Mesendoderm (in vitro differentiated cells): Measurements from ENCODE around the gene CHST9.

ENCODE experiments used
- DNase-seq: peaks from one replicate; pipeline ENCODE4 v3.0.0; 2013
- H2AK5ac ChIP-seq: 2 replicates; pipeline ENCODE4 v1.6.1; 2013; ENCODE audit warnings: low read length, inconsistent platforms
- H2BK120ac ChIP-seq: 2 replicates; pipeline ENCODE4 v1.6.1; 2013; ENCODE audit warnings: low read depth, mild to moderate bottlenecking, low read length, moderate library complexity, mixed read lengths
- H2BK15ac ChIP-seq: replicated peaks from 2 replicates; pipeline ENCODE4 v1.6.1; 2013; ENCODE audit warnings: low read depth, mild to moderate bottlenecking, moderate library complexity
- H2BK5ac ChIP-seq: 2 replicates; pipeline ENCODE4 v1.6.1; 2013; ENCODE audit warnings: low read length, inconsistent platforms
- H3K18ac ChIP-seq: 2 replicates; pipeline ENCODE4 v1.6.1; 2013; ENCODE audit warnings: mild to moderate bottlenecking, low read length, mixed read lengths
- H3K23ac ChIP-seq: one replicate; pipeline ENCODE4 v1.6.1; 2013; ENCODE audit warnings: low read length
- H3K27ac ChIP-seq: 2 replicates; pipeline ENCODE4 v1.5.1; 2013; ENCODE audit warnings: low read depth, mild to moderate bottlenecking, inconsistent platforms, low read length, moderate library complexity
- H3K27me3 ChIP-seq: 2 replicates; pipeline ENCODE4 v1.6.1; 2013; ENCODE audit warnings: low read length, control low read depth, mild to moderate bottlenecking, inconsistent platforms; ENCODE audit not compliant: insufficient read depth, poor library complexity
- H3K36me3 ChIP-seq: 2 replicates; pipeline ENCODE4 v1.6.1; 2013; ENCODE audit warnings: low read length, inconsistent platforms; ENCODE audit not compliant: control insufficient read depth, insufficient read depth
- H3K4ac ChIP-seq: one replicate; pipeline ENCODE4 v1.6.1; 2013; ENCODE audit warnings: low read depth, mild to moderate bottlenecking, low read length, moderate library complexity
- H3K4me1 ChIP-seq: 2 replicates; pipeline ENCODE4 v1.6.1; 2013; ENCODE audit warnings: low read depth, low read length, inconsistent platforms; ENCODE audit not compliant: control insufficient read depth
- H3K4me2 ChIP-seq: 2 replicates; pipeline ENCODE4 v1.6.1; 2013; ENCODE audit warnings: low read length
- H3K4me3 ChIP-seq: 2 replicates; pipeline ENCODE4 v1.5.1; 2013; ENCODE audit warnings: mild to moderate bottlenecking, low read length
- H3K56ac ChIP-seq: one replicate; pipeline ENCODE4 v1.6.1; 2013; ENCODE audit warnings: low read length
- H3K79me1 ChIP-seq: 2 replicates; pipeline ENCODE4 v1.6.1; 2013; ENCODE audit warnings: low read length, inconsistent platforms
- H3K79me2 ChIP-seq: 2 replicates; pipeline ENCODE4 v1.6.1; 2013; ENCODE audit warnings: mild to moderate bottlenecking, low read length; ENCODE audit not compliant: control insufficient read depth, insufficient read depth
- H3K9ac ChIP-seq: 2 replicates; pipeline ENCODE4 v1.6.1; 2013; ENCODE audit warnings: low read length, inconsistent platforms
- H4K5ac ChIP-seq: one replicate; pipeline ENCODE4 v1.6.1; 2013; ENCODE audit warnings: low read length
- H4K8ac ChIP-seq: one replicate; pipeline ENCODE4 v1.6.1; 2013; ENCODE audit warnings: low read depth, mild to moderate bottlenecking, control low read depth, low read length, moderate library complexity
- WGBS: extraction: QIAGEN DNeasy Blood & Tissue Kit; methylation state at CpG from one replicate; pipeline ENCODE4 v1.1.7; 2013; ENCODE audit warnings: low lambda C conversion rate, missing lambda C conversion rate; ENCODE audit not compliant: insufficient coverage; ENCODE audit errors: extremely low coverage; 5-methylcytosine and 5-hydroxymethylcytosine counted together

Gene CHST9

GRCh38 chr18:27057519-27058234, 127.4 kb downstream of the CHST9 start:
- Histone ChIP-seq H3K27ac (no peak overlapping the region), H3K4ac (no peak overlapping the region), H3K79me1 (no peaks in the 10 kb centered on the region), H2AK5ac (no peak overlapping the region), H3K27me3 (no peaks in the 10 kb centered on the region), H3K4me2 (no peak overlapping the region), H3K56ac (no peak overlapping the region), H4K5ac (no peak overlapping the region), H3K4me3 (no peak overlapping the region), H2BK120ac (no peak overlapping the region), H3K79me2 (no peaks in the 10 kb centered on the region), H3K9ac (no peak overlapping the region), H4K8ac (no peak overlapping the region), H3K36me3 (no peaks in the 10 kb centered on the region), H2BK5ac (no peak overlapping the region), H3K18ac (no peak overlapping the region), H3K4me1 (no peaks in the 10 kb centered on the region), H2BK15ac (no peak overlapping the region), H3K23ac (no peak overlapping the region)
- no CpG with 5 or more reads among the region's 11 CpGs for WGBS
- DNase-seq: no peak

GRCh38 chr18:27054926-27055325, 130.2 kb downstream of the CHST9 start:
- Histone ChIP-seq H2AK5ac (no peak overlapping the region), H3K56ac (no peak overlapping the region), H3K4me2 (no peak overlapping the region), H3K4ac (no peak overlapping the region), H3K4me1 (no peaks in the 10 kb centered on the region), H4K5ac (no peak overlapping the region), H3K27ac (no peak overlapping the region), H3K27me3 (no peaks in the 10 kb centered on the region), H3K18ac (no peak overlapping the region), H2BK120ac (no peak overlapping the region), H3K9ac (no peak overlapping the region), H4K8ac (no peak overlapping the region), H2BK15ac (no peak overlapping the region), H3K79me2 (no peaks in the 10 kb centered on the region), H3K36me3 (no peaks in the 10 kb centered on the region), H3K79me1 (no peaks in the 10 kb centered on the region), H2BK5ac (no peak overlapping the region), H3K4me3 (no peak overlapping the region), H3K23ac (no peak overlapping the region)
- WGBS: no CpG with 5 or more reads among the region's 3 CpGs
- DNase-seq: no peak

GRCh38 chr18:27049969-27050368, 135.1 kb downstream of the CHST9 start:
- no peak overlapping the region for H4K5ac ChIP-seq
- no peak overlapping the region for H3K9ac ChIP-seq
- H3K4ac ChIP-seq: no peak overlapping the region
- no peak overlapping the region for H2BK120ac ChIP-seq
- H3K56ac ChIP-seq: no peak overlapping the region
- no peaks in the 10 kb centered on the region for H3K79me1 ChIP-seq
- no peak overlapping the region for H3K18ac ChIP-seq
- no peak overlapping the region for H3K4me3 ChIP-seq
- no peak overlapping the region for H2AK5ac ChIP-seq
- no peak overlapping the region for H3K4me2 ChIP-seq
- H4K8ac ChIP-seq: no peak overlapping the region
- DNase-seq: no peak
- no peaks in the 10 kb centered on the region for H3K27me3 ChIP-seq
- no peak overlapping the region for H2BK5ac ChIP-seq
- H2BK15ac ChIP-seq: no peak overlapping the region
- H3K36me3 ChIP-seq: no peaks in the 10 kb centered on the region
- no peak overlapping the region for H3K27ac ChIP-seq
- no peaks in the 10 kb centered on the region for H3K79me2 ChIP-seq
- H3K4me1 ChIP-seq: no peaks in the 10 kb centered on the region
- no CpG with 5 or more reads among the region's 4 CpGs for WGBS
- H3K23ac ChIP-seq: no peak overlapping the region

- Histone ChIP-seq H3K9ac (no peak overlapping the region), H3K23ac (no peak overlapping the region), H3K4me2 (no peak overlapping the region), H3K18ac (no peak overlapping the region), H3K4me1 (no peaks in the 10 kb centered on the region), H3K27ac (no peak overlapping the region), H3K79me2 (no peaks in the 10 kb centered on the region), H2BK120ac (no peak overlapping the region), H3K79me1 (no peaks in the 10 kb centered on the region), H3K4ac (no peak overlapping the region), H3K4me3 (no peak overlapping the region), H4K5ac (no peak overlapping the region), H3K36me3 (no peaks in the 10 kb centered on the region), H2BK15ac (no peak overlapping the region), H3K56ac (no peak overlapping the region), H2AK5ac (no peak overlapping the region), H4K8ac (no peak overlapping the region), H3K27me3 (no peaks in the 10 kb centered on the region), H2BK5ac (no peak overlapping the region)
- DNase-seq: no peak
- 100% methylated on average over 1 of the region's 3 CpGs for WGBS
These were observed 139.8 kb downstream of the CHST9 start for GRCh38 chr18:27045342-27045741.

- no peak overlapping the region for H3K56ac ChIP-seq
- no peak overlapping the region for H3K4me2 ChIP-seq
- H3K4me1 ChIP-seq: no peaks in the 10 kb centered on the region
- H3K79me2 ChIP-seq: no peaks in the 10 kb centered on the region
- no peak overlapping the region for H4K5ac ChIP-seq
- H3K79me1 ChIP-seq: no peaks in the 10 kb centered on the region
- H3K9ac ChIP-seq: no peak overlapping the region
- no peak overlapping the region for H2BK5ac ChIP-seq
- H3K4ac ChIP-seq: no peak overlapping the region
- H2AK5ac ChIP-seq: no peak overlapping the region
- H3K23ac ChIP-seq: no peak overlapping the region
- H3K4me3 ChIP-seq: no peak overlapping the region
- no peak for DNase-seq
- no peak overlapping the region for H2BK15ac ChIP-seq
- H3K36me3 ChIP-seq: no peaks in the 10 kb centered on the region
- H4K8ac ChIP-seq: no peak overlapping the region
- no peak overlapping the region for H3K18ac ChIP-seq
- no peak overlapping the region for H3K27ac ChIP-seq
- no peak overlapping the region for H2BK120ac ChIP-seq
- H3K27me3 ChIP-seq: no peaks in the 10 kb centered on the region
These were observed 142.9 kb downstream of the CHST9 start for GRCh38 chr18:27042177-27042576.

GRCh38 chr18:27040796-27041195, 144.3 kb downstream of the CHST9 start:
- no peak overlapping the region for H2BK120ac ChIP-seq
- no CpG with 5 or more reads among the region's 2 CpGs for WGBS
- DNase-seq: no peak

More at GRCh38 chr18:27040796-27041195, 144.3 kb downstream of the CHST9 start:
- Histone ChIP-seq H3K79me2 (no peaks in the 10 kb centered on the region), H3K4me3 (no peak overlapping the region), H3K56ac (no peak overlapping the region), H3K36me3 (no peaks in the 10 kb centered on the region), H3K9ac (no peak overlapping the region), H3K27me3 (no peaks in the 10 kb centered on the region), H3K27ac (no peak overlapping the region), H3K4ac (no peak overlapping the region), H3K79me1 (no peaks in the 10 kb centered on the region), H4K5ac (no peak overlapping the region), H2AK5ac (no peak overlapping the region), H3K4me1 (no peaks in the 10 kb centered on the region), H3K4me2 (no peak overlapping the region), H2BK15ac (no peak overlapping the region), H2BK5ac (no peak overlapping the region), H3K18ac (no peak overlapping the region), H3K23ac (no peak overlapping the region), H4K8ac (no peak overlapping the region)
